HepG2 (cell line): ENCODE results near the gene ADAT3. TPM values are rescaled to one million over a fixed set of nuclear protein-coding genes. Genes with fewer than 3 reads are reported as not detected.
A peak's percentile ranks its signal among the peaks of the same experiment; 100 is the strongest.

ENCODE experiments used
- ATF1 ChIP-seq: IDR thresholded peaks from 2 replicates; pipeline ENCODE4 v1.6.1; 2016; ENCODE audit warnings: mild to moderate bottlenecking, control low read depth
- EP300 ChIP-seq, 3 experiments: sonication (generic) in 1 of 3; formaldehyde crosslinking in 1 of 3; IDR thresholded peaks; 2 replicates each; pipeline versions ENCODE4 v1.5.1 to v1.6.1; 2011 to 2020; ENCODE audit warnings: low read depth in 2 of 3, low read length in 2 of 3, borderline replicate concordance in 1 of 3, improper control_type of control experiment in 1 of 3, mild to moderate bottlenecking in 1 of 3, missing genetic modification reagents in 1 of 3, moderate library complexity in 1 of 3
- FOSL2 ChIP-seq: sonication (generic); formaldehyde crosslinking; IDR thresholded peaks from 2 replicates; pipeline ENCODE4 v1.4.0; 2020; ENCODE audit warnings: missing genetic modification reagents
- MIXL1 ChIP-seq: IDR thresholded peaks from 2 replicates; pipeline ENCODE4 v1.6.1; 2016
- NFYB ChIP-seq: sonication (generic); formaldehyde crosslinking; IDR thresholded peaks from 2 replicates; pipeline ENCODE4 v1.4.0; 2020; ENCODE audit warnings: missing genetic modification reagents
- PAF1 ChIP-seq: IDR thresholded peaks from 2 replicates; pipeline ENCODE4 v1.6.1; 2016; ENCODE audit warnings: missing genetic modification reagents, missing compliant biosample characterization
- RELA ChIP-seq: sonication (generic); formaldehyde crosslinking; IDR thresholded peaks from 2 replicates; pipeline ENCODE4 v1.4.0; 2020; ENCODE audit warnings: missing genetic modification reagents
- SATB2 ChIP-seq: sonication (generic); formaldehyde crosslinking; IDR thresholded peaks from 2 replicates; pipeline ENCODE4 v1.5.0; 2020; ENCODE audit warnings: missing genetic modification reagents
- SP1 ChIP-seq, 2 experiments: fragments of 450-650 bp in 1 of 2; sonication (generic) in 1 of 2; formaldehyde crosslinking in 1 of 2; IDR thresholded peaks; 2 replicates each; pipeline versions ENCODE4 v1.4.0 to v1.6.1; 2016 to 2020; ENCODE audit warnings: missing genetic modification reagents in 1 of 2
- STAT5B ChIP-seq: sonication (generic); formaldehyde crosslinking; IDR thresholded peaks from 2 replicates; pipeline ENCODE4 v1.4.0; 2020; ENCODE audit warnings: missing genetic modification reagents
- ZNF547 ChIP-seq: sonication (generic); formaldehyde crosslinking; IDR thresholded peaks from 2 replicates; pipeline ENCODE4 v1.5.1; 2020; ENCODE audit warnings: mild to moderate bottlenecking, missing genetic modification reagents
- ZNF550 ChIP-seq: sonication (generic); formaldehyde crosslinking; IDR thresholded peaks from 2 replicates; pipeline ENCODE4 v1.4.0; 2020; ENCODE audit warnings: mild to moderate bottlenecking, missing genetic modification reagents, borderline replicate concordance
- ZNF703 ChIP-seq: sonication (generic); formaldehyde crosslinking; IDR thresholded peaks from 2 replicates; pipeline ENCODE4 v1.5.1; 2020; ENCODE audit warnings: missing genetic modification reagents, mild to moderate bottlenecking, moderate library complexity, borderline replicate concordance
- ZNF776 ChIP-seq: sonication (generic); formaldehyde crosslinking; IDR thresholded peaks from 2 replicates; pipeline ENCODE4 v1.4.0; 2020; ENCODE audit warnings: mild to moderate bottlenecking, missing genetic modification reagents
- ZNF891 ChIP-seq: sonication (generic); formaldehyde crosslinking; IDR thresholded peaks from 2 replicates; pipeline ENCODE4 v1.5.0; 2020; ENCODE audit warnings: mild to moderate bottlenecking, missing genetic modification reagents
- polyA plus RNA-seq, 8 experiments: library from polyadenylated mRNA; depleted of rRNA in 3 of 8; stranded (reverse) in 7 of 8; unstranded in 1 of 8; fragments of >200 nt; fragmentation: Illumina TruSeq in 4 of 8; extraction: Trizol in 4 of 8; gene quantifications; 2 replicates each; pipeline versions ENCODE4 v1.2.1 to v1.2.3, GENCODE V29; 2011 to 2016; ENCODE audit warnings: low read depth in 4 of 8, missing spikeins in 1 of 8, mixed read lengths in 1 of 8; ENCODE audit not compliant: insufficient read depth in 1 of 8
- total RNA-seq, 5 experiments: library from RNA; depleted of rRNA; stranded (reverse); fragments of >200 nt; fragmentation: Illumina TruSeq; extraction: Trizol; gene quantifications; 2 replicates each; pipeline ENCODE4 v1.2.3, GENCODE V29; 2016; ENCODE audit warnings: low read depth in 1 of 5
- TF ChIP-seq, protein P1 (sequence below): sonication (generic); formaldehyde crosslinking; IDR thresholded peaks from 2 replicates; pipeline ENCODE4 v1.4.0; 2020; ENCODE audit warnings: missing genetic modification reagents
- TF ChIP-seq, protein P2 (sequence below): sonication (generic); formaldehyde crosslinking; IDR thresholded peaks from 2 replicates; pipeline ENCODE4 v1.5.0; 2020; ENCODE audit warnings: mild to moderate bottlenecking, low read depth, missing genetic modification reagents, borderline replicate concordance
- TF ChIP-seq, protein P3 (sequence below): IDR thresholded peaks from 2 replicates; pipeline ENCODE4 v1.6.1; 2016; ENCODE audit warnings: low read depth, control low read depth
- TF ChIP-seq, protein P4 (sequence below): sonication (generic); formaldehyde crosslinking; IDR thresholded peaks from 2 replicates; pipeline ENCODE4 v1.5.1; 2020; ENCODE audit warnings: mild to moderate bottlenecking, missing genetic modification reagents
- TF ChIP-seq, protein P5 (sequence below): sonication (generic); formaldehyde crosslinking; IDR thresholded peaks from 2 replicates; pipeline ENCODE4 v1.5.1; 2020; ENCODE audit warnings: missing genetic modification reagents, mild to moderate bottlenecking, borderline replicate concordance

Gene ADAT3
- total and polyA plus RNA-seq, 2 of the 13 experiments (the other 11 are each of a cell fraction or from before 2014, with no cell fraction given) = 0.95 to 3.5 TPM

DNA sequence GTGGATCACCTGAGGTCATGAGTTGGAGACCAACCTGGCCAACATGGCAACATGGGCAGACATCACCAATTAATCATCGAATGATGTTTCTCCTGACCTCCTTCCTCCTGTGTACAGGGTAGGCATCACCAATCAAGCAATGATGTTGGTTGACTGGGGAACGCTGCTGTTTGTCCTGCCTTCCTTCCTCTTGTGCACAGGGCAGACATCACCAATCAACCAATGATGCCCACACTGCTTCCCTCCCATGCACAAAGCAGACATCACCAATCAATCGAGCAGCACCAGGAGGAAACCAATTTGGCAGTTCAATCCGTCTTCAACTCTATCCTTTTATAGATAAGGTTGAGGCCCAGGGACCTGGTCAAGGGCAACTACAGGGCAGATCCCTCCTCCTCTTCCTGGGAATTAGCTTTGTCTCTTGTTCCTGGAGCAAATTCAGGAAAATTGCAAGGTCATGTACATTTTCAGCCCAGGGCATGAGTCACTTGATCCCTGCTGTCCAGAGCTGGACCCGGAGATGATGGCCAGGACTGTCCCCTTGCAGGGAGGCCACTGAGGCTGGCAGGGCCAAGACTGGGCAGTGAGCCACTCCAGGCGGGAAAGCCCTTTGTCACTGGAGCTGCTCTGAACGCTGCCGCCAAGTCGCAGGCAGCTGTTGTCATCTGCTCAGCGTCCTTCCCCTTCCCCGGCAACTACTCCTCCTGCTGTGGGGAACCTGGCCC, 30.4 kb downstream of the ADAT3 start (continued):
- TF ChIP-seq, protein P1, sequence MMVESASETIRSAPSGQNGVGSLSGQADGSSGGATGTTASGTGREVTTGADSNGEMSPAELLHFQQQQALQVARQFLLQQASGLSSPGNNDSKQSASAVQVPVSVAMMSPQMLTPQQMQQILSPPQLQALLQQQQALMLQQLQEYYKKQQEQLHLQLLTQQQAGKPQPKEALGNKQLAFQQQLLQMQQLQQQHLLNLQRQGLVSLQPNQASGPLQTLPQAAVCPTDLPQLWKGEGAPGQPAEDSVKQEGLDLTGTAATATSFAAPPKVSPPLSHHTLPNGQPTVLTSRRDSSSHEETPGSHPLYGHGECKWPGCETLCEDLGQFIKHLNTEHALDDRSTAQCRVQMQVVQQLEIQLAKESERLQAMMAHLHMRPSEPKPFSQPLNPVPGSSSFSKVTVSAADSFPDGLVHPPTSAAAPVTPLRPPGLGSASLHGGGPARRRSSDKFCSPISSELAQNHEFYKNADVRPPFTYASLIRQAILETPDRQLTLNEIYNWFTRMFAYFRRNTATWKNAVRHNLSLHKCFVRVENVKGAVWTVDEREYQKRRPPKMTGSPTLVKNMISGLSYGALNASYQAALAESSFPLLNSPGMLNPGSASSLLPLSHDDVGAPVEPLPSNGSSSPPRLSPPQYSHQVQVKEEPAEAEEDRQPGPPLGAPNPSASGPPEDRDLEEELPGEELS = no peak
- TF ChIP-seq, protein P2, sequence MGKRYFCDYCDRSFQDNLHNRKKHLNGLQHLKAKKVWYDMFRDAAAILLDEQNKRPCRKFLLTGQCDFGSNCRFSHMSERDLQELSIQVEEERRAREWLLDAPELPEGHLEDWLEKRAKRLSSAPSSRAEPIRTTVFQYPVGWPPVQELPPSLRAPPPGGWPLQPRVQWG (CRISPR knock-in tag) = no peak
- TF ChIP-seq PAF1 (CRISPR knock-in tag) = no peak
- TF ChIP-seq, protein P3, sequence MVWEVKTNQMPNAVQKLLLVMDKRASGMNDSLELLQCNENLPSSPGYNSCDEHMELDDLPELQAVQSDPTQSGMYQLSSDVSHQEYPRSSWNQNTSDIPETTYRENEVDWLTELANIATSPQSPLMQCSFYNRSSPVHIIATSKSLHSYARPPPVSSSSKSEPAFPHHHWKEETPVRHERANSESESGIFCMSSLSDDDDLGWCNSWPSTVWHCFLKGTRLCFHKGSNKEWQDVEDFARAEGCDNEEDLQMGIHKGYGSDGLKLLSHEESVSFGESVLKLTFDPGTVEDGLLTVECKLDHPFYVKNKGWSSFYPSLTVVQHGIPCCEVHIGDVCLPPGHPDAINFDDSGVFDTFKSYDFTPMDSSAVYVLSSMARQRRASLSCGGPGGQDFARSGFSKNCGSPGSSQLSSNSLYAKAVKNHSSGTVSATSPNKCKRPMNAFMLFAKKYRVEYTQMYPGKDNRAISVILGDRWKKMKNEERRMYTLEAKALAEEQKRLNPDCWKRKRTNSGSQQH = peak; percentile 48; the same call in 1 of the 2 replicates
- TF ChIP-seq ZNF891 = peak; percentile 36; the same call in 1 of the 2 replicates
- no peak for TF ChIP-seq EP300 (IDR thresholded peaks at IDR 0.05; ENCODE audit: low read depth in 2 of 2, low read length in 2 of 2)
- 0 out of 2 replicates have a peak, but pooled peaks have one; percentile 14 for TF ChIP-seq EP300 (CRISPR knock-in tag; IDR thresholded peaks at IDR 0.05; ENCODE audit: borderline replicate concordance)
- 0 out of 2 replicates have a peak, but pooled peaks have one; percentile 80 for TF ChIP-seq ZNF776 (CRISPR knock-in tag)
- TF ChIP-seq FOSL2 (CRISPR knock-in tag) = peak; percentile 88
- 0 out of 2 replicates have a peak, but pooled peaks have one; percentile 40 for TF ChIP-seq MIXL1 (CRISPR knock-in tag)
- no peak for TF ChIP-seq RELA (CRISPR knock-in tag)
- TF ChIP-seq ATF1 (CRISPR knock-in tag) = no peak
- TF ChIP-seq, protein P4, sequence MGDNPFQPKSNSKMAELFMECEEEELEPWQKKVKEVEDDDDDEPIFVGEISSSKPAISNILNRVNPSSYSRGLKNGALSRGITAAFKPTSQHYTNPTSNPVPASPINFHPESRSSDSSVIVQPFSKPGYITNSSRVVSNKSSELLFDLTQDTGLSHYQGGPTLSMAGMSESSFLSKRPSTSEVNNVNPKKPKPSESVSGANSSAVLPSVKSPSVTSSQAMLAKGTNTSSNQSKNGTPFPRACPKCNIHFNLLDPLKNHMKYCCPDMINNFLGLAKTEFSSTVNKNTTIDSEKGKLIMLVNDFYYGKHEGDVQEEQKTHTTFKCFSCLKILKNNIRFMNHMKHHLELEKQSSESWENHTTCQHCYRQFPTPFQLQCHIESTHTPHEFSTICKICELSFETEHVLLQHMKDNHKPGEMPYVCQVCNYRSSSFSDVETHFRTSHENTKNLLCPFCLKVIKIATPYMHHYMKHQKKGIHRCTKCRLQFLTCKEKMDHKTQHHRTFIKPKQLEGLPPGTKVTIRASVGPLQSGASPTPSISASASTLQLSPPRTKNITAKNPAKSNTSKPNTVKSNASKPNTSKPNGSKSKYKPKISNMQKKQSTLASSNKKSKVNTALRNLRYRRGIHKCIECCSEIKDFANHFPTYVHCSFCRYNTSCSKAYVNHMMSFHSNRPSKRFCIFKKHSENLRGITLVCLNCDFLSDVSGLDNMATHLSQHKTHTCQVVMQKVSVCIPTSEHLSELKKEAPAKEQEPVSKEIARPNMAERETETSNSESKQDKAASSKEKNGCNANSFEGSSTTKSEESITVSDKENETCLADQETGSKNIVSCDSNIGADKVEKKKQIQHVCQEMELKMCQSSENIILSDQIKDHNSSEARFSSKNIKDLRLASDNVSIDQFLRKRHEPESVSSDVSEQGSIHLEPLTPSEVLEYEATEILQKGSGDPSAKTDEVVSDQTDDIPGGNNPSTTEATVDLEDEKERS (CRISPR knock-in tag) = peak; percentile 97
- no peak for TF ChIP-seq ZNF547 (CRISPR knock-in tag)
- TF ChIP-seq SP1 (IDR thresholded peaks at IDR 0.05) = no peak
- TF ChIP-seq SP1 (CRISPR knock-in tag; IDR thresholded peaks at IDR 0.05) = 0 out of 2 replicates have a peak, but pooled peaks have one; percentile 37
- TF ChIP-seq STAT5B = no peak
- no peak for TF ChIP-seq ZNF703 (CRISPR knock-in tag)
- no peak for TF ChIP-seq SATB2 (CRISPR knock-in tag)
- TF ChIP-seq, protein P5, sequence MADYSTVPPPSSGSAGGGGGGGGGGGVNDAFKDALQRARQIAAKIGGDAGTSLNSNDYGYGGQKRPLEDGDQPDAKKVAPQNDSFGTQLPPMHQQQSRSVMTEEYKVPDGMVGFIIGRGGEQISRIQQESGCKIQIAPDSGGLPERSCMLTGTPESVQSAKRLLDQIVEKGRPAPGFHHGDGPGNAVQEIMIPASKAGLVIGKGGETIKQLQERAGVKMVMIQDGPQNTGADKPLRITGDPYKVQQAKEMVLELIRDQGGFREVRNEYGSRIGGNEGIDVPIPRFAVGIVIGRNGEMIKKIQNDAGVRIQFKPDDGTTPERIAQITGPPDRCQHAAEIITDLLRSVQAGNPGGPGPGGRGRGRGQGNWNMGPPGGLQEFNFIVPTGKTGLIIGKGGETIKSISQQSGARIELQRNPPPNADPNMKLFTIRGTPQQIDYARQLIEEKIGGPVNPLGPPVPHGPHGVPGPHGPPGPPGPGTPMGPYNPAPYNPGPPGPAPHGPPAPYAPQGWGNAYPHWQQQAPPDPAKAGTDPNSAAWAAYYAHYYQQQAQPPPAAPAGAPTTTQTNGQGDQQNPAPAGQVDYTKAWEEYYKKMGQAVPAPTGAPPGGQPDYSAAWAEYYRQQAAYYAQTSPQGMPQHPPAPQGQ (CRISPR knock-in tag) = no peak
- TF ChIP-seq ZNF550 (CRISPR knock-in tag) = no peak
- 0 out of 2 replicates have a peak, but pooled peaks have one; percentile 19 for TF ChIP-seq NFYB (CRISPR knock-in tag)
